ENCODE results near the gene SAMD8.
"Not testable (repeated sequence)": the region's sequence is repeated elsewhere in the genome, so short reads cannot be mapped to it uniquely, and the experiment has no call there.

SAMD8 gene

DNA sequence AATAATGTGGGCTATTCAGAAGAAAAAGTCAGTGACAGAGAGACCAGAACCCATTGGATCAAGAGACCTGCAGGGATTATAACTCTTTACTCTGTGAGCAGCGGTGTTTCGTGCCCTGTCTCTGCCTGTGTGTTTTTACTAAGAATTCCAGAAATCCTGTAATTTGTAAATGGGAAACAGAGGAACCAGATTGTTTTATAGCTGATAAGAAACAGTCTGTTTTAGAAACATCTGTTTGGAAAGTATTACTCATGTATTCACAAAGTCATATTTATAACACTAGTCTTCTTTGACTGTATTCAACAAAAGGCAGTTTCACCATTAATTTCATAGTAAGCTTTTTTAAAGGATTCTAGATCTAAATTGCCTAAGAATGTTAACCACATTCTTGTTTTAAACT is 69.1 kb downstream of the SAMD8 start:
- TF ChIP-seq, protein P1, sequence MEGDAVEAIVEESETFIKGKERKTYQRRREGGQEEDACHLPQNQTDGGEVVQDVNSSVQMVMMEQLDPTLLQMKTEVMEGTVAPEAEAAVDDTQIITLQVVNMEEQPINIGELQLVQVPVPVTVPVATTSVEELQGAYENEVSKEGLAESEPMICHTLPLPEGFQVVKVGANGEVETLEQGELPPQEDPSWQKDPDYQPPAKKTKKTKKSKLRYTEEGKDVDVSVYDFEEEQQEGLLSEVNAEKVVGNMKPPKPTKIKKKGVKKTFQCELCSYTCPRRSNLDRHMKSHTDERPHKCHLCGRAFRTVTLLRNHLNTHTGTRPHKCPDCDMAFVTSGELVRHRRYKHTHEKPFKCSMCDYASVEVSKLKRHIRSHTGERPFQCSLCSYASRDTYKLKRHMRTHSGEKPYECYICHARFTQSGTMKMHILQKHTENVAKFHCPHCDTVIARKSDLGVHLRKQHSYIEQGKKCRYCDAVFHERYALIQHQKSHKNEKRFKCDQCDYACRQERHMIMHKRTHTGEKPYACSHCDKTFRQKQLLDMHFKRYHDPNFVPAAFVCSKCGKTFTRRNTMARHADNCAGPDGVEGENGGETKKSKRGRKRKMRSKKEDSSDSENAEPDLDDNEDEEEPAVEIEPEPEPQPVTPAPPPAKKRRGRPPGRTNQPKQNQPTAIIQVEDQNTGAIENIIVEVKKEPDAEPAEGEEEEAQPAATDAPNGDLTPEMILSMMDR (IDR thresholded peaks at IDR 0.05; ENCODE audit: low read depth, low read length, missing control alignments), result no peak
- no peak overlapping the region for H3K27ac ChIP-seq

DNA sequence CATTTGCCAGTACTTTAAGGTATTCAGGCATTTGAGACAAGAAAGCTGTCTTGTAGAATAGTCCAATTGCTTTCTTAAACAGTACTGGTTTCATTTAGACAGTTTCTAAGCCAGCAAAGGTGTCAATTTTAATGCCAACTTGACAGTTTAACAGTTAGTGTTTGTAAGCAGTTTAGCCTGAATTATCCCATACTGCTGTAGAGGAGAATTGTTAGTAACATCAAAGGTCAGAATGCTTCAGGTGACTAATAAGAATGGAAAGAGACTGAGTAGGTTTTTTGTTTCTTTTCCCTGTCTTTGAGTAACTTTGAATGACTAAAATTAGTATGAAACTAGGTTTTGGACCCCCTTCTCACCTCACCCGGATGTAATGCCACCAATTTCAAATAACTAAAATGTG is 69.6 kb downstream of the SAMD8 start:
- in situ Hi-C loops (cut with HindIII; ENCODE audit: low pct_ligation_motif_present, low sequenced_read_pairs), result no loop called here
- TF ChIP-seq, protein P1 (IDR thresholded peaks at IDR 0.05; ENCODE audit: low read depth, low read length, missing control alignments), result no peak
- no peak for DNase-seq
- Histone ChIP-seq H3K27ac (no peak overlapping the region), H3K36me3 (replicated peaks) (peaks cover 7% of the 10 kb centered on the region), H3K4me3 (ENCODE audit: low read depth, low read length) (no peak overlapping the region), H3K27me3 (replicated peaks) (no peaks in the 10 kb centered on the region)

More for the DNA sequence above, 69.1 kb downstream of the SAMD8 start:
- DNase-seq, result no peak
- Histone ChIP-seq H3K36me3 (replicated peaks) (peaks cover 9% of the 10 kb centered on the region), H3K27me3 (replicated peaks) (no peaks in the 10 kb centered on the region), H3K4me3 (ENCODE audit: low read depth, low read length) (no peak overlapping the region)
- in situ Hi-C loops (cut with HindIII; ENCODE audit: low pct_ligation_motif_present, low sequenced_read_pairs), result no loop called here

DNA sequence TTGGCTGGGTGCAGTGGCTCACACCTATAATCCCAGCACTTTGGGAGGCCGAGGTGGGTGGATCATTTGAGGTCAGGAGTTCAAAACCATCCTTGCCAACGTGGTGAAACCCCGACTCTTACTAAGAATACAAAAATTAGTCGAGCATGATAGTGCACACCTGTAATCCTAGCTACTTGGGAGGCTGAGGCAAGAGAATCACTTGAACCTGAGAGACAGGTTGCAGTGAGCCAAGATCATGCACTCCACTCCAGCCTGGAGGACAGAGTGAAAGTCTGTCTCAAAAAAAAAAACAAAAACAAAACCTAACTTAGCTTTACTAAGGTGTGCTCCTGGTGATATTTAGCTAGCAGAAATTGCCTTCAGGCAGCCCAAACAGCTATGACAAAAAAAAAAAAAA is 74.9 kb downstream of the SAMD8 start:
- Histone ChIP-seq H3K4me3 (ENCODE audit: low read depth, low read length) (no peak overlapping the region), H3K27ac (no peak overlapping the region), H3K36me3 (replicated peaks) (no peaks in the 10 kb centered on the region), H3K27me3 (replicated peaks) (no peaks in the 10 kb centered on the region)
- no peak for DNase-seq
- TF ChIP-seq, protein P1 (IDR thresholded peaks at IDR 0.05; ENCODE audit: low read depth, low read length, missing control alignments), result no peak
- in situ Hi-C loops (cut with HindIII; ENCODE audit: low pct_ligation_motif_present, low sequenced_read_pairs), result no loop called here

DNA sequence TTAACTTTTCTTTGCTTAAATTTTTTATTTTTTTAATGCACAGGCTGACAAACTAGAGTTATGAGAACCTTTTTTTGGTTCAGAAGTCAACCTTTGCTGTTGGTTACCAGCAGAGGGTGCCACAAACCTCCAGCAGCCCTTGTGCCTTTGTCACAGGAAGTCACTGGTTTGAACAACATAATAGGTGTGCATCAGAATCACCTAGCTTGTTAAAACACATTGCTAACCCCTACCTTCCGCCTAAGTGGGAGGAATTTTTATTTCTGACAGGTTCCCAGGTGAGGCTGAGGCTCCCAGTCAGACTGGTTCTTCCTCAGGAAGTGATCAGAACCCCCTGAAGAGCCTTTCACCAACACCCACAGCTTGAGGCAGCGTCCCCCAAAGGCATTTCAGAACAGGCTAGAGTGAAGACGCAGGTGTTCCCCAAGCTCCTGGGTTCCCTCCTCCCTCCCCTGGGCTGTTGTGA is 76.5 kb downstream of the SAMD8 start:
- Histone ChIP-seq H3K27ac (no peak overlapping the region), H3K27me3 (replicated peaks) (no peaks in the 10 kb centered on the region), H3K4me3 (ENCODE audit: low read depth, low read length) (no peak overlapping the region), H3K36me3 (replicated peaks) (no peaks in the 10 kb centered on the region)
- TF ChIP-seq, protein P1 (IDR thresholded peaks at IDR 0.05; ENCODE audit: low read depth, low read length, missing control alignments), result peak; percentile 84
- peak; percentile 53 for DNase-seq
- in situ Hi-C loops (cut with HindIII; ENCODE audit: low pct_ligation_motif_present, low sequenced_read_pairs), result no loop called here

DNA sequence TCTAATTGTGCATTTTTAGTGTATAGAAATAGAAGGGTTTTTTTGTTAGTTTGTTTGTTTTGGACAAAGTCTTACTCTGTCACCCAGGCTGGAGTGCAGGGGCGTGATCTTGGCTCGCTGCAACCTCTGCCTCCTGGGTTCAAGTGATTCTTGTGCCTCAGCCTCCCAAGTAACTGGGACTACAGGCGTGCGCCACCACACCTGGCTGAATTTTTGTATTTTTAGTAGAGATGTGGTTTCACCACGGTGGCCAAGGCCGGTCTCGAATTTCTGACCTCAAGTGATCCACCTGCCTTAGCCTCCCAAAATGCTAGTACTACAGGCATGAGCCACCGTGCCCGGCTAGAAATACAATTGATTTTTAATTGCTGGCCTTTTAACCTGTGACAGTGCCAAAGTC is 77.1 kb downstream of the SAMD8 start:
- H3K4me3 ChIP-seq (ENCODE audit: low read depth, low read length); H3K27me3 ChIP-seq (replicated peaks); in situ Hi-C loops (cut with HindIII; ENCODE audit: low pct_ligation_motif_present, low sequenced_read_pairs); H3K27ac ChIP-seq; DNase-seq; H3K36me3 ChIP-seq (replicated peaks): not testable (repeated sequence)

DNA sequence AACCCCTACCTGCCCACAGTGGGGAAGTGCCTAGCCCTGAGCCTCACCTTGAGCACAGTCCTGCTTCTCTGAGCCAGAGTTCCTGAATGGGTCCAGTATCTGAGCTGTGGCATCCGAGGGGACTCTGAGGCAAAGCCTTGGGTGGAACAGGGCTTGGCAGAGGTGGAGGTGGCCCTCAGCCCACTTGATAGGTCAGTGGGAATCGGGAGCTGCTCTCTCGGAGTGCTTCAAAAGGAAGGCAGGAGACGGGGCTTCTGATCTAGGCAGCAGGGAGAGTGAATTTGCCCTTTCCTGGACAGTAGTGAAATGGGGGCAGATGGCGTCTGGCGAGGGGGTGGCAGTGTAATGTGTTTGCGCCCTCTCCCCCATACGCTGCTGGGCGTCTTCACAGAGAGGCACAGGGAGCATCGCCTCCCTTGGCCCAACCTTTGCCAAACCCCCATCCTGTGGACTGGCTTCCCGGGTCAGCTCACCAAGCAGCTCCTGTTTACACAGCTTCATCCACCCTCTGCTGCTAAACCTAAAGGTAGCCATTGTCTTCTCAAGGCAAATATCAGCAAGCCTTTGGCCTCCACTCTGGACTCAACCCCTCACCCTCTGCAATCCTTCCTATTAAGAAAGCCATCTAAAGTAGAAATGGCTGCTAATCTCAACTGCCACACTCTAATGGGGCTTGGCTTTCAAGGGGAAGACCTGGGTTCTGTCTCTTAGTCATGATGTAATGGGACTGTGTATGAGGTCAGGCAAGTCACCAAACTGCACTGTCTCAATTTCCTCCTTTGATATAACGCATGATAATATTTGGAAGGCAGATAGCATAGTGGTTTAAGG is 78.0 kb downstream of the SAMD8 start:
- H3K27me3 ChIP-seq (replicated peaks), result no peaks in the 10 kb centered on the region
- TF ChIP-seq, protein P1 (IDR thresholded peaks at IDR 0.05; ENCODE audit: low read depth, low read length, missing control alignments), result no peak
- H3K27ac ChIP-seq, result no peak overlapping the region
- H3K4me3 ChIP-seq (ENCODE audit: low read depth, low read length), result no peak overlapping the region
- DNase-seq, result no peak
- in situ Hi-C loops (cut with HindIII; ENCODE audit: low pct_ligation_motif_present, low sequenced_read_pairs), result no loop called here
- H3K36me3 ChIP-seq (replicated peaks), result no peaks in the 10 kb centered on the region
